OCI-LY7 (cell line): Measurements from ENCODE around the gene KIRREL3. TPM values are rescaled to one million over a fixed set of nuclear protein-coding genes. Genes with fewer than 3 reads are reported as not detected.

Experiments used
- BruUV-seq: library from RNA; stranded (reverse); fragments of 400-500 nt; replicated peaks from 2 replicates; lab custom pipeline; 2021; lab: Mats Ljungman, UMichigan
- CTCF ChIA-PET: fragments of 300-600 bp; sonication (Branson Sonifier 250); formaldehyde crosslinking; loops from one replicate; lab custom pipeline; 2022; ENCODE audit warnings: antibody characterized with exemption; ENCODE audit not compliant: unreplicated experiment; lab: Charles Lee
- POLR2A ChIA-PET: fragments of 300-600 bp; sonication (Branson Sonifier 250); formaldehyde crosslinking; loops from one replicate; lab custom pipeline; 2022; ENCODE audit warnings: antibody characterized with exemption; lab: Charles Lee
- DNase-seq: peaks from one replicate; pipeline ENCODE4 v3.0.0-alpha.2; 2015; ENCODE audit warnings: low spot score
- H2AFZ ChIP-seq: fragments of 200-600 bp; sonication (generic), shearing (Covaris generic); 2 replicates; pipeline ENCODE4 v1.6.1; 2014; ENCODE audit warnings: mild to moderate bottlenecking, antibody characterized with exemption, low read length, moderate library complexity
- H3K27ac ChIP-seq: fragments of 200-600 bp; sonication (generic); 2 replicates; pipeline ENCODE4 v1.5.1; 2014; ENCODE audit warnings: mixed run types, low read depth, mild to moderate bottlenecking, moderate library complexity, low read length, inconsistent platforms; ENCODE audit not compliant: poor library complexity, severe bottlenecking
- H3K36me3 ChIP-seq: fragments of 200-600 bp; sonication (generic); 2 replicates; pipeline ENCODE4 v1.6.1; 2014; ENCODE audit warnings: mild to moderate bottlenecking, antibody characterized with exemption, low read length, moderate library complexity, mixed read lengths; ENCODE audit not compliant: insufficient read depth
- H3K4me1 ChIP-seq: fragments of 200-600 bp; sonication (generic); 2 replicates; pipeline ENCODE4 v1.5.1; 2014; ENCODE audit warnings: mild to moderate bottlenecking, low read length; ENCODE audit not compliant: insufficient read depth, poor library complexity, severe bottlenecking
- H3K4me2 ChIP-seq: fragments of 200-600 bp; sonication (generic); 2 replicates; pipeline ENCODE4 v1.6.1; 2014; ENCODE audit warnings: mild to moderate bottlenecking, low read length
- H3K4me3 ChIP-seq: fragments of 200-600 bp; sonication (generic); 2 replicates; pipeline ENCODE4 v1.5.1; 2014; ENCODE audit warnings: mild to moderate bottlenecking, low read depth, low read length; ENCODE audit not compliant: poor library complexity, severe bottlenecking
- H3K79me2 ChIP-seq: fragments of 200-600 bp; sonication (generic); 2 replicates; pipeline ENCODE4 v1.6.1; 2016; ENCODE audit warnings: low read depth, mild to moderate bottlenecking, low read length, moderate library complexity, mixed read lengths; ENCODE audit not compliant: insufficient read depth
- H3K9me2 ChIP-seq: fragments of 200-600 bp; sonication (generic); 2 replicates; pipeline ENCODE4 v1.6.1; 2016; ENCODE audit warnings: mild to moderate bottlenecking, low read length, mixed read lengths; ENCODE audit not compliant: insufficient read depth
- H3K9me3 ChIP-seq: fragments of 200-600 bp; sonication (generic); 2 replicates; pipeline ENCODE4 v1.6.1; 2014; ENCODE audit warnings: mild to moderate bottlenecking, mixed run types, low read length, mixed read lengths
- H4K20me1 ChIP-seq: fragments of 200-600 bp; sonication (generic); 2 replicates; pipeline ENCODE4 v1.6.1; 2014; ENCODE audit warnings: mild to moderate bottlenecking, antibody characterized with exemption, low read length, moderate library complexity, mixed read lengths; ENCODE audit not compliant: insufficient read depth
- CTCF ChIP-seq: fragments of 200-600 bp; sonication (generic); conservative IDR thresholded peaks from 2 replicates; pipeline ENCODE4 v1.5.1; 2014; ENCODE audit warnings: mild to moderate bottlenecking, antibody characterized with exemption, low read length, moderate library complexity, mixed read lengths
- EZH2phosphoT487 ChIP-seq: fragments of 200-600 bp; sonication (generic); IDR thresholded peaks from 2 replicates; pipeline ENCODE4 v1.6.1; 2018; ENCODE audit warnings: low read depth, borderline replicate concordance, mild to moderate bottlenecking, mixed run types, antibody characterized with exemption, low read length, moderate library complexity, mixed read lengths
- intact Hi-C: fragments of 100-400 bp; cut with micrococcal nuclease; formaldehyde crosslinking; loops from one replicate; pipeline ENCODE4 v1.10.0; 2022; ENCODE audit not compliant: unreplicated experiment
- total RNA-seq, 2 experiments: library from RNA; depleted of rRNA in 1 of 2; stranded (reverse); fragments of >200 nt in 1 of 2; shearing (Covaris generic) in 1 of 2; gene quantifications; 2 replicates each; pipeline ENCODE4 v1.2.3, GENCODE V29; 2014 to 2022

Gene KIRREL3
- total RNA-seq, 2 experiments from 2014 or later, result not detected

- H2AFZ ChIP-seq, result no peak overlapping the region
- H3K4me1 ChIP-seq, result no peaks in the 10 kb centered on the region
- no peaks in the 10 kb centered on the region for H3K9me2 ChIP-seq
- no peak for TF ChIP-seq CTCF
- TF ChIP-seq EZH2phosphoT487, result no peak
- CTCF ChIA-PET, result no interaction called here
- no peak overlapping the region for H3K27ac ChIP-seq
- H3K9me3 ChIP-seq, result no peaks in the 10 kb centered on the region
- POLR2A ChIA-PET, result no interaction called here
- no peaks in the 10 kb centered on the region for H3K79me2 ChIP-seq
- DNase-seq, result no peak
- no TSS peak for BruUV-seq
- H3K4me2 ChIP-seq, result no peak overlapping the region
- no peaks in the 10 kb centered on the region for H4K20me1 ChIP-seq
- intact Hi-C loops, result no loop called here
- no peak overlapping the region for H3K4me3 ChIP-seq
- no peaks in the 10 kb centered on the region for H3K36me3 ChIP-seq
Observed at GRCh38 chr11:126680131-126680530, 320.4 kb downstream of the KIRREL3 start.

GRCh38 chr11:126679033-126679432 lies 321.5 kb downstream of the KIRREL3 start:
- Histone ChIP-seq H2AFZ (no peak overlapping the region), H3K79me2 (no peaks in the 10 kb centered on the region), H3K4me1 (no peaks in the 10 kb centered on the region), H3K4me3 (no peak overlapping the region), H3K9me2 (no peaks in the 10 kb centered on the region), H3K4me2 (no peak overlapping the region), H3K9me3 (no peaks in the 10 kb centered on the region), H4K20me1 (no peaks in the 10 kb centered on the region), H3K36me3 (no peaks in the 10 kb centered on the region), H3K27ac (no peak overlapping the region)
- DNase-seq, result no peak
- ChIA-PET POLR2A (no interaction called here), CTCF (no interaction called here)
- intact Hi-C loops, result no loop called here
- no peak for TF ChIP-seq CTCF
- TF ChIP-seq EZH2phosphoT487, result no peak
- no TSS peak for BruUV-seq

GRCh38 chr11:126676536-126676935 lies 324.0 kb downstream of the KIRREL3 start:
- CTCF ChIA-PET, result no interaction called here

More at GRCh38 chr11:126676536-126676935, 324.0 kb downstream of the KIRREL3 start:
- intact Hi-C loops, result no loop called here
- no peak for DNase-seq
- Histone ChIP-seq H3K36me3 (no peaks in the 10 kb centered on the region), H3K4me1 (no peaks in the 10 kb centered on the region), H3K4me2 (no peak overlapping the region), H3K79me2 (no peaks in the 10 kb centered on the region), H3K27ac (no peak overlapping the region), H3K9me3 (no peaks in the 10 kb centered on the region), H3K9me2 (no peaks in the 10 kb centered on the region), H4K20me1 (no peaks in the 10 kb centered on the region), H2AFZ (no peak overlapping the region), H3K4me3 (no peak overlapping the region)
- POLR2A ChIA-PET, result no interaction called here
- BruUV-seq, result no TSS peak
- TF ChIP-seq CTCF (no peak), EZH2phosphoT487 (no peak)
